HL-60/S4 treated with phorbol 12-myristate 13-acetate at 8.2 ng/mL for 4 days and 3 days (cell line): ENCODE data around the gene KRTAP3-1.
"Not testable (repeated sequence)": the region's sequence is repeated elsewhere in the genome, so short reads cannot be mapped to it uniquely, and the experiment has no call there.

ENCODE experiments used
- in situ Hi-C: fragments of 300-500 bp; cut with MboI; formaldehyde crosslinking; loops from 2 replicates; pipeline ENCODE4 v1.15.0; 2022; ENCODE audit warnings: low sequenced_read_pairs

KRTAP3-1 gene

DNA sequence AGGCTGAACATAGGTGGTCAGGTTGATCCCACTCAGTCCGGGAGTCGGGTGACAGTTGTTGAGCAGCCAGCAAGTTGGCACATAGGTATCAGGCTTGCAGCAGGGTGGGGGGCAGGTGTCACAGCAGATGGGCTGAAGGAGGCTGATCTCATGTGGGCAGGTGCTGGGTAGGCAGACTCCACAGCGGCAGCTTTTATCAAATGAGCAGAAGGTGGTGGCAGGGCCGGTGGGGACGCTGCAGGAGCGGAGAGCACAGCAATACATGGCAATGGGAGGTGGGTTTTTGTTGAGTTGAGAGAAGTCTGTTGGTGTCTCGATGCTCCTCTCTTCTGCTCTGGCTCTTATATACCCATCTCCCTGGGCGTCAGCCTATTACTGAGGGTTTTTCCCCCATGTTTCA is at the start of gene KRTAP3-1:
KRTAP3-1 (minus strand) TSS at position 318 of the 400 bp plus-strand sequence; CDS start at position 264, 54 bp downstream.
- in situ Hi-C loops: no loop called here

DNA sequence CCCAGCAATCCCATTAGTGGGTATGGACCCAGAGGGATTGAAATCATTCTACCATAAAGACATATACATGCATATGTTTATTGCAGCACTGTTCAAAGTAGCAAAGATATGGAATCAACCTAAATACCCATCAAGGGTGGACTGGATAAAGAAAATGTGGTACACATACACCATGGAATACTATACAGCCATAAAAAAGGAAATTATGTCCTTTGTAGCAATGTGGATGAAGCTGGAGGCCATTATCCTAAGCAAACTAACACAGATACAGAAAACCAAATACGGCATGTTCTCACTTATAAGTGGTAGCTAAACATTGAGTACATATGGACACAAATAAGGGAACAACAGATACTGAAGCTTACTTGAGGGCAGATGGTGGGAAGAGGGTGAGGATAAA is 48.6 kb upstream of the KRTAP3-1 start:
- in situ Hi-C loops: no loop called here

DNA sequence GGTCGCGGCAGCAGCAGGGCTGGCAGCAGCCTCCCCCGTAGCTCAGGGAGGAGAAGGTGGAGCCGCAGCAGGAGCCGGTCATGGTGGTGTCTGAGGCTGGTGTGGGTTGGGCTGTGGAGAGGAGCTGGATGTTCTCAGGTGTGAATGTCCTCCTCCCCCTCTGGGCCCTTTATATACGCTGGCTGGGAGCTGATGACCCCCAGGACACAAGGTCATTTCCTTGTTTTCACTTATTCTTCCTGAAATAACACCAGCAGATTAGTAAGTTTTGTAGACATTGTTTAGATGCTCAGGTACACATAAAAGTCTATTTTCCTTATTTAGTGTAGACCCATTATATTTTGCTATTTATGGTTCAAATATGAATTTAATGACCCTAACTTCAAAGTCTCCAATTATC is 46.2 kb upstream of the KRTAP3-1 start, which contains the start of gene KRTAP2-2:
KRTAP2-2 (minus strand) TSS at position 101 of the 400 bp plus-strand sequence; CDS start at position 82, 19 bp downstream.
- in situ Hi-C loops: not testable (repeated sequence)

DNA sequence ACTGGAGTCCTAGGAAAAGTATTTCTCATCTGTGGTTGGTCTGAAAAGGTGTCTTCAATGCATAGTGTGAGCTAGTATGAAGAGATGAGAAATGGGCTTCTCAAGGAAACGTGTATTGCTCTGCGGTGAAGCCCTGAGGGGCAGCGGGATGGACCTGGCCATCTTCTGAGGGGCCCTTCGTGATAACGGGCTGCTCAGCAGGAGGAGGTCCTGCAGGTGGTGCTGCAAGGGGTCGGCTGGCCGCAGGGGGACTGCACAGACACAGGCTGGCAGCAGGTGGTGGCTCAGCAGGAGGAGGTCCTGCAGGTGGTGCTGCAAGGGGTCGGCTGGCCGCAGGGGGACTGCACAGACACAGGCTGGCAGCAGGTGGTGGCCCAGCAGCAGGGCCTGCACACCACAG is 45.6 kb upstream of the KRTAP3-1 start:
- in situ Hi-C loops: not testable (repeated sequence)

DNA sequence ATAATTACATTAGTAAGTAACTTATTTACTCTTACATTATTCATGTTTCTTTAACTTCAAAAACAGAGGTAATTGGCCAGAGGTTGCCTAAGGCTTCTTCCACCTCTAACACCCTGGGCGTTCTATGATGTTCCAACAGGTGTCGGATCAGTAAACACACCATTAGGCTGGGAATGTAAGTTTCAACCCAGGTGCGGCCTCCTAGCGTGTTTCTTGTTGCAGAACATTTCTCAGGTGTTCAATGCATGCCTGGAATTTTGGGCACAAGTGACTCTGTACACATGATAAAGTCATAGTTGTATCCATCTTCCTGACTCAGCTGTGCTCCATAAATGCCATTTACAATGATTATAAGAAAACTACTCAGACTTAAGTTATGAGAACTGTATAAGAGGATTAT is 45.1 kb upstream of the KRTAP3-1 start:
- in situ Hi-C loops: no loop called here

DNA sequence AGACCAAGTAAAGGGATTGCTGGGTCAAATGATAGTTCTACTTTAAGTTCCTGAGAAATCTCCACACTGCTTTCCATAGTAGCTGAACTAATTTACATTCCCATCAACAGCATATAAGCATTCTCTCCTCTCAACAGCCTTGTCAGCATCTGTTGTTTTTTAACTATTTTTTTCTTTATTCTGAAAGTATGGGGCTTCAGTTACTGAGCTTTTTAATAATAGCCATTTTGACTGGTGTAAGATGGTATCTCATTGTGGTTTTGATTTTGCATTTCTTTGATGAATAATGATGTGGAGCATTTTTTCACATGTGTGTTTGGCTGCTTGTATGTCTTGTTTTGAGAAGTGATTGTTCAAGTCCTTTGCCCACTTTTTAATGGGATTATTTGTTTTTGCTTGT is 43.6 kb upstream of the KRTAP3-1 start:
- in situ Hi-C loops: no loop called here

DNA sequence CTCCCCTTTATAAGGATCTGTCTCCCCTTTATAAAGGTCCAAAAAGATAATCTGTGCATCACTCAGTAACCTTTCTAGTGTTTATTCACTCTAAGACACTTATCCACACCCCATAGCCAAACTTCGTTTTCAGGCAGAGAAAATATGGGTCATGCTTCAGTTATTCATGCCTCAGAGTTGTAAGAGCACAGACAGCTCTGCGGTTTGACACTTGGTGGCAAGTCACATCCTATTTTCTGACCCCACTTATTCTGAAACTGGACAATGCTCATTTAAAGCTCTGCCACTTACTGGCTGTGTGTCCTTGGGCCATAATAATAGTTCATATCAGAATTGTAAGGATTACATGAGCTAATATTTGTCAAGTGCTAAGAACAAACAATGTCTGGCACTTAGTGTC is 40.2 kb upstream of the KRTAP3-1 start:
- in situ Hi-C loops: no loop called here

DNA sequence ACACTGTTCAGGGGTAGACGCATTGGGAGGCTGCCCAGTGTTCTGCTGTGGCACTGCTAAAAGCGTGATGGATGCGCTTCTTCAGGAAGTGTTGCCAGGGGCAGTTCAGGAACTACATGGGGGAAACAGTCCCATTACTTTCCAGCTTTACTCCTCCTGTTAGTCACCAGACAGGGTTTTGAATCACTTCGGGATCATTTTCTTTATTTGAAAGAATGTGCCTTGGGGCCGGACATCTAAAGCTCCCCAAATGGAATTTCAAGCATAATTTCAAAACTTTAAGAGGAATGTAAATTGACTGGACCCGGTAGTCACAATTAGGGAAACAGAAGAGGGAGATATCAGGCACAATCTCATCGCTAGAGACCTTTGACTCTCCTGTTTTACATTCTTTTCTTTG is 39.5 kb upstream of the KRTAP3-1 start:
- in situ Hi-C loops: no loop called here

DNA sequence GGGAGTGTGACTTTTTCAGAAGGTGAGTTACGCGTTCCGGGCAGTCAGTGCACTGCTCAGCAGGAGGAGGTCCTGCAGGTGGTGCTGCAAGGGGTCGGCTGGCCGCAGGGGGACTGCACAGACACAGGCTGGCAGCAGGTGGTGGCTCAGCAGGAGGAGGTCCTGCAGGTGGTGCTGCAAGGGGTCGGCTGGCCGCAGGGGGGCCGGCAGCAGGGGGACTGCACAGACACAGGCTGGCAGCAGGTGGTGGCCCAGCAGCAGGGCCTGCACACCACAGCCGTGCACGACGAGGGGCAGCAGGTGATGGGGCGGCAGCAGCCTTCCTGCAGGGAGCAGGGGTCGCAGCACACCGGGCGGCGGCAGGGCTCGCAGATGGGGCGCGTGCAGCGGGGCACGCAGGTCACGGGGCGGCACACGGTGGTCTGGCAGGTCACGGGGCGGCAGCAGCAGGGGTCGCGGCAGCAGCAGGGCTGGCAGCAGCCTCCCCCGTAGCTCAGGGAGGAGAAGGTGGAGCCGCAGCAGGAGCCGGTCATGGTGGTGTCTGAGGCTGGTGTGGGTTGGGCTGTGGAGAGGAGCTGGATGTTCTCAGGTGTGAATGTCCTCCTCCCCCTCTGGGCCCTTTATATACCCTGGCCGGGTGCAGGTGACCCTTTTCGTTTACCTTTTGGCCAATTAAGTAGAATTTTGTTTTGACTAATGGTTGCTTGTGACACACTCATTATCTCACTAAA is 38.0 kb upstream of the KRTAP3-1 start, which contains the start of gene KRTAP2-1:
KRTAP2-1 (minus strand) TSS at position 582 of the 731 bp plus-strand sequence; CDS start at position 533, 49 bp downstream.
- in situ Hi-C loops: not testable (repeated sequence)

DNA sequence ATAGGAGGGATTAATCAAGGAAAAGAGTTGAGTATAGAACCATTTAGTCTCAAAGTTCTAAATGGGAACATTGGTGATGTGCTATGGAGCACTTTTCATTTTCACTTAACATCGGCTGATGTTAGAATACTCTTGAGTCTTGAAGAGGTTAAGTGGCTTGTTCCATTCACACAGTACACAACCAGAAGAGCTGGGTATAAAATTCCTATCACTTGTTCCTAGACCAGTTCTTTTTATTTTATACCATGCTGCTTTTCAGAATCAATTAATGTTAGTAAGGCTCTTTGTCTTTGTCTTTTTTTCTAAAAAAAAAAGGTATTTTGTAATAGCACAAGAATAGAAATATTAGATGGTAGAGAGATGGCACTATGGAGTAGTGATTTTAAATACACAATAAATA is 34.0 kb upstream of the KRTAP3-1 start:
- in situ Hi-C loops: no loop called here

DNA sequence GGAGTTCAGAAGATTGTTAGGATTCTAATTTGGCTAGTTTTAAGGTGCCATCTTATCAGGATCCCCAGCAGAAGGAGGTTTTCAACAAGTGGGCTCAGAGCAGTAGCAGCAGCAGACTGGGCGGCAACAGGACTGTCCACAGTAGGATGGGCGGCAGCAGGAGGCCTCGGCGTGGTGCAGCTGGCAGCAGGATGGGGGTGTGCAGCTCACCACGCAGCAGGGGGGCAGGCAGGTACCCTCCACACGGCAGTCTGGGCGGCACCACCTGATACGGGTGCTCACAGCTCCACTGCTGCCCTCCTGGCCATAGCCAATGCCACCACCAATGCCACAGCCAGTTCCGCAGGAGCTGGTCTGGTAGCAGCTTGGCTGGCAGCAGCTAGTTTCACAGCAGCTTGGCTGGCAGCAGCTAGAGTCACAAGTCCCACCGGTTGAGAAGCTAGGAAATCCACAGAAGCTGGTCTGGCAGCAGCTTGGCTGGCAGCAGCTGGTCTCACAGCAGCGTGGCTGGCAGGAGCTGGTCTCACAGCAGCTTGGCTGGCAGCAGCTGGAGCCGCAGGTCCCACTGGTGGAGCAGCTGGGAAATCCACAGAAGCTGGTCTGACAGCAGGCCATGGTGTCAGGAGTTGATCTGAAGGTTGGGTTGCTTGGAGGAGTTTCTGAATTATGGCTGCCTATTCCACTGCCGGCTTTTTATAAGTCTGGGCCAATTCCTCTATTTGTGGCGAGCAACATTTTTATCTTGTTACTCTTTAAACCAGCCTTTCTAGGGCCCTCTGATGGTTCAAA is 32.0 kb upstream of the KRTAP3-1 start, which contains the start of gene KRTAP1-1:
KRTAP1-1 (minus strand) TSS at position 668 of the 789 bp plus-strand sequence; CDS start at position 615, 53 bp downstream.
- in situ Hi-C loops: not testable (repeated sequence)

DNA sequence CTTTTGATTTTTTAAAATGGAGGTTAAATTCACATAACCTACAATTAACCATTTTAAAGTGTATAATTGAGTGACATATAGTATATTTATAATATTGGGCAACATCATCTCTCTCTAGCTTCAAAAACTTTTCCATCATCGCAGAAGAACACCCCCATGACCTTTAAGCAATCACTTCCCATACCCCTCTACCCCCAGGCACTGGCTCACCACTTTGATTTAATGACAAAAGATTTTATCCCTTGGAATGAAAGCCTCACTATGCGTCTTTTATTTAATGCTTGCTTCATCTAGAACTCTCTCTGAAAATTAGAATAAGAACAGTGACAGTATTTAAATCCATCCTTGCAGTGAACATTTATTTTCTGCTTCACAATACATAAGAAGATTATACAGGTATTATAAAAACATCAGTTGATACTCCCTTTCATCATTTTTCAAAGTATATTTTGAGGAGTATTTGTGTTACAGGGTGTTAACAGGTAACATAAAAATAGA is 29.0 kb upstream of the KRTAP3-1 start:
- in situ Hi-C loops: no loop called here

DNA sequence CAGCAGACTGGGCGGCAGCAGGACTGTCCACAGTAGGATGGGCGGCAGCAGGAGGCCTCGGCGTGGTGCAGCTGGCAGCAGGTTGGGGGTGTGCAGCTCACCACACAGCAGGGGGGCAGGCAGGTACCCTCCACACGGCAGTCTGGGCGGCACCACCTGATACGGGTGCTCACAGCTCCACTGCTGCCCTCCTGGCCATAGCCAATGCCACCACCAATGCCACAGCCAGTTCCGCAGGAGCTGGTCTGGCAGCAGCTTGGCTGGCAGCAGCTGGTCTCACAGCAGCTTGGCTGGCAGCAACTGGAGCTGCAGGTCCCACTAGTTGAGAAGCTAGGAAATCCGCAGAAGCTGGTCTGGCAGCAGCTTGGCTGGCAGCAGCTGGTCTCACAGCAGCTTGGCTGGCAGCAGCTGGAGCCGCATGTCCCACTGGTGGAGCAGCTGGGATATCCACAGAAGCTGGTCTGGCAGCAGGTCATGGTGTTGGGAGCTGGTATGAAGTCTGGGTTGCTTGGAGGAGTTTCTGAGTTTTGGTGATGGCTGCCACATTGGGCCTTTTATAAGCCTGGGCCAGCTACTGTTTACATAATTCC is 25.5 kb upstream of the KRTAP3-1 start, which contains the start of gene KRTAP1-3:
KRTAP1-3 (minus strand) TSS at position 529 of the 590 bp plus-strand sequence; CDS start at position 476, 53 bp downstream.
- in situ Hi-C loops: not testable (repeated sequence)

DNA sequence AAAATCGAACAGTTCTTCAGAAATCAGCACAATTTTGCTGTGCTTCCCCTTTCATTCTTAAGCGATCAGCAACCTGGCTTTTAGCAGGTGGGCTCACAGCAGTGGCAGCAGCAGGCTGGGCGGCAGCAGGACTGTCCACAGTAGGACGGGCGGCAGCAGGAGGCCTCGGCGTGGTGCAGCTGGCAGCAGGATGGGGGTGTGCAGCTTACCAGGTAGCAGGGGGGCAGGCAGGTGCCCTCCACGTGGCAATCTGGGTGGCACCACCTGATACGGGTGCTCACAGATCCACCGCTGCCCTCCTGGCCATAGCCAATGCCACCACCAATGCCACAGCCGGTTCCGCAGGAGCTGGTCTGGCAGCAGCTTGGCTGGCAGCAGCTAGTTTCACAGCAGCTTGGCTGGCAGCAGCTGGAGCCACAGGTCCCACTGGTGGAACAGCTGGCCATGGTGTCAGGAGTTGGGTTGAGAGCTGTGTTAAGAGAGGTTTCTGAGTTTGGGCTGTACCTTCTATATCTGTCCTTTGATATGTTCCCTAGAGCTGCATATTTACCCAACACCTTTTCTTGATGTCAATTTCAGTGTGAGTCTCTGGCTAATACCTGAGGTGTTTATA is 20.8 kb upstream of the KRTAP3-1 start, which contains the start of gene KRTAP1-4:
KRTAP1-4 (minus strand) TSS at position 563 of the 613 bp plus-strand sequence; CDS start at position 446, 117 bp downstream.
- in situ Hi-C loops: no loop called here

DNA sequence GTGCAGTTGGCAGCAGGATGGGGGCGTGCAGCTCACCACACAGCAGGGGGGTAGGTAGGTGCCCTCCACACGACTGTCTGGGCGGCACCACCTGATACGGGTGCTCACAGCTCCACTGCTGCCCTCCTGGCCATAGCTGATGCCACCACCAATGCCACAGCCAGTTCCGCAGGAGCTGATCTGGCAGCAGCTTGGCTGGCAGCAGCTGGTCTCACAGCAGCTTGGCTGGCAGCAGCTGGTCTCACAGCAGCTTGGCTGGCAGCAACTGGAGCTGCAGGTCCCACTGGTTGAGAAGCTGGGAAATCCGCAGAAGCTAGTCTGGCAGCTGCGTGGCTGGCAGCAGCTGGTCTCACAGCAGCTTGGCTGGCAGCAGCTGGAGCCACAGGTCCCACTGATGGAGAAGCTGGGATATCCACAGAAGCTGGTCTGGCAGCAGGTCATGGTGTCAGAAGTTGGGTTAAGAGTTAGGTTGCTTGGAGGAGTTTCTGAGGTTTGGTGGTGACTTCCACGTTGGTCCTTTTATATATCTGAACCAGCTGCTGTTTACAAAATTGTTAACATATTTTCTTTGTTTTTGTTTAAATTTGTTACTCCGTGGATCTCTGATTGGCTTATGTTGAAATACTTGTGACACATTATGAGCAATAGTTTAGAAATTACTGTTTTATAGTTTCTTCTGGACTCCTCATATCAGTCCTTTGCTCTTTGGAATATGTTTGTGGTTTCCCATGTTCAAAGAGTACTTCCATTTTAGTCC is 18.0 kb upstream of the KRTAP3-1 start, which contains the start of gene KRTAP1-5:
KRTAP1-5 (minus strand) TSS at position 494 of the 757 bp plus-strand sequence; CDS start at position 441, 53 bp downstream.
- in situ Hi-C loops: no loop called here

DNA sequence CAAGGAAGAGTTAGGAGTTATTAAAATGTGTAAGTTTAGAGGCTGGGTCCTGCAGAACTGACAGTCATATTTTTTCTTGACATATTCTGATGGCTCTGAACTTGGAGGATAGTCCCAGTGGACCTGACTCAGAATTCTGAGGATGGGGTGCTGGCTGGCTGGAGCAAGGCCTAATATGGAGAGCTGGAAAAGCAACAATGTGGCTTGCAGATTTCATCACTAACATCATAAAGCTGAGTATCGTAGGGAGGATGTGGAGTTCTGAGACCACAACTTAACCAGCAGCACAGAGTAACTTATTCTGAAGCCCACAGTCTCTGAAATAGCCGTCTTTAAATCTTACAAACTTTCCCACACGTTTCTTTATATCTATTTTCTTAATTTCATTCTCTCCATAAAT is 15.8 kb upstream of the KRTAP3-1 start:
- in situ Hi-C loops: no loop called here

DNA sequence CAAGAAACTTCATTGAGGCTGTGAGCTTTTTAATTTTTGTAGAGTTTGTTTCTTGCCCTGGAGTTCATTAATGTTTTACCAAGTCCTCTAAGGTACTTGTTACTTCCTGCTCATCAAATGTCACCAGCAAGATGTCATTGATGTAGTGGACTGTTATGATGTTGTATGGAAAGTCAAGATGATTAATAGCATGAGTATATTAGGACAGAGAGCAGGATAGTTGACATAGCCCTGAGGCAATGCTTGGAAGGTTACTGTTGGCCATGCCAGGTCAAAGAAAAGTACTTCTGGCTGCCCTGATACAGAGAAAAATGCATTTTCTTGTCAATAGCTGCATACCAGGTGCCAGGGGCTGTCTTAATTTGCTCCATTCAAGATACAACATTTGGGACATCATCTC is 11.4 kb upstream of the KRTAP3-1 start:
- in situ Hi-C loops: no loop called here

DNA sequence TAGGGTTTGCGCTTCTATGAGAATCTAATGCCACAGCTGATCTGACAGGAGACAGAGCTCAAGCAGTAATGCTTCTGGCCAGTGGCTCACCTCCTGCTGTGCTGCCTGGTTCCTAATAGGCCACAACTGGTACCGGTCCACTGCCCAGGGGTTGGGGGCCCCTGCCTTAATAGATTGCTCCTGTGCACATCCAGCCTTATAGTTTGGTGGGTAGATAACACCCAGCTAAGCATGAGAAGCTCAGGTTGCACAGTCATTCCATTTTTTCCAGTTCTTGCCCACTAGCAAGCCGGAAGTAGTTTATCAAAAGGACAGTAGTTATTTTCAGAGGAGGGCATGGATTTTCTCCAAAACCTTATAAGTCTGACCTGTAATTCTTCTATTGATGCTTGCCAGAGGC is 10.5 kb upstream of the KRTAP3-1 start:
- in situ Hi-C loops: no loop called here

DNA sequence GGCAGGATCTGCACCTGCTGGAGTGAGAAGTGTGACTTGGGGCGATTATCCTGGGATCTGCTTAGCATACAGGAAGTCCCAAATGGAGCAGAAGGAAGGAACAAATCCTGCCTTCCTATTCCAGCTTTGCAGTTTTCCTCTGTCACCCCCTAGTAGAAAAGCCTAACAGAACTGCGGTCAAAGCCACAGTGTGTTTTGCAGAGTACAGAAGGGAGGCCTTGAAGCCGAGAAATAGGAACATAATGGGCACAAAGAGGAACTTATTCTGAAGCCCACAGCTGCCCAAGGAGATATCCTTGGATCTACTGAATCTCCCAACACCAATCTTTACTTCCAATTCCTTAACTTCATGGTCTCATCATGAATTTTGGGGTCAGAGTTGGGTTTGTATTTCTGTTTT is 9.6 kb upstream of the KRTAP3-1 start:
- in situ Hi-C loops: no loop called here
